Daoy (cell line): Measurements from ENCODE around the gene CPSF7. TPM values are rescaled to one million over a fixed set of nuclear protein-coding genes. Genes with fewer than 3 reads are reported as not detected.
A peak's percentile ranks its signal among the peaks of the same experiment; 100 is the strongest.
"Not testable (repeated sequence)": the region's sequence is repeated elsewhere in the genome, so short reads cannot be mapped to it uniquely, and the experiment has no call there.

Experiments used
- DNase-seq: peaks from one replicate; pipeline ENCODE4 v3.0.0-alpha.2; 2015; ENCODE audit warnings: low read depth
- total RNA-seq: library from RNA; depleted of rRNA; stranded (reverse); fragments of >200 nt; shearing (Covaris generic); gene quantifications from 2 replicates; pipeline ENCODE4 v1.2.3, GENCODE V29; 2014

CPSF7 gene
- total RNA-seq, 1 experiment from 2014 or later, result 22.3 TPM

DNA sequence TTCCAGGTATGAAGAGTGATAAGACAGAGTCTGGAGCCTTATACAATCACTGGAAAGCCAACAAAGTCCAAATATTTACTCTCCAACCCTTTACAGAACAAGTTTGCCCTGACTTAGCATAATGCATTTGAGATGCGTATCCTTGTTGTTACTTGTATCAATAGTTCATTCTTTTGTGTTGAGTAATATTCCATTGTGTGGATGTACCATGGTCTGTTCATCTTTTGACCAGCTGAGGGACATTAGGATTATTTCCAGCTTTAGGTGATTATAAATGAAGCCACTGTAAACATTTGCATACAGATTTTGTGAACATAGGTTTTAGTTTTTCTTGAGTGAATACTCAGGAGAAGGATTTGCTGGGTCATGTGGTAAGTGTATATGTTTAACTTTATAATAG is 9.8 kb upstream of the CPSF7 start:
- no peak for DNase-seq

DNA sequence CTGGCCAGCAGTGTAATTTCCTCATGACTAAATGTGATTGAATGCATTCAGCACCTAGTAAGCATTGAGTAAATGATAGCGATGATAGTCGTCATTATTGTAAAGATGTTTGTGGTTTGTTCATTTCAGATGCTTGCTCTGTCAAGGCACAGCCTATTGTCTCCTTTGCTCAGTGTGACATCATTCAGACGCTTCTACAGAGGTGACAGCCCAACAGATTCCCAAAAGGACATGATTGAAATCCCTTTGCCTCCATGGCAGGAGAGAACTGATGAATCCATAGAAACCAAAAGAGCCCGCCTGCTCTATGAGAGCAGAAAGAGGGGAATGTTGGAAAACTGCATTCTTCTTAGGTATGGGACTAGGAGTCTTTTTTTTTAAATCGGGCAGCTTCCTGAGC is 7.7 kb upstream of the CPSF7 start:
- DNase-seq, result no peak

DNA sequence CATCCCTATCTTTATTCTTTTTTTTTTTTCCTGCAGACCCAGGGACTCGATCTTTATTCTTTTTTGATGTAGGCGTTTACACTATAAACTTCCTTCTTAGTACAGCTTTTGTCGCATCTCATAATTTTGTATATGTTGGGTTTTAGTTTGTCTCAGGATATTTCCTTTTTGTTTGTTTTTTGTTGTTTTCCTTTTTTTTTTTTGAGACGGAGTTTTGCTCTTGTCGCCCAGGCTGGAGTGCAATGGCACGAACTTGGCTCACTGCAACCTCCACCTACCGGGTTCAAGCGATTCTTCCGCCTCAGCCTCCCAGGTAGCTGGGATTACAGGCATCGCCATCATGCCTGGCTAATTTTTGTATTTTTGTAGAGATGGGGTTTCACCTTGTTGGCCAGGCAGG is 1.1 kb upstream of the CPSF7 start:
- not testable (repeated sequence) for DNase-seq

GRCh38 chr11:61429346-61429690 is 457 bp downstream of the CPSF7 start:
- DNase-seq, result peak; percentile 75

- DNase-seq, result no peak
Measured at GRCh38 chr11:61425367-61426131, 4.2 kb downstream of the CPSF7 start.

GRCh38 chr11:61422226-61422625 is 7.5 kb downstream of the CPSF7 start:
- no peak for DNase-seq

- no peak for DNase-seq
Measured at GRCh38 chr11:61418136-61418535, 11.6 kb downstream of the CPSF7 start.

- DNase-seq, result no peak
Measured at GRCh38 chr11:61417670-61418069, 12.1 kb downstream of the CPSF7 start.

DNA sequence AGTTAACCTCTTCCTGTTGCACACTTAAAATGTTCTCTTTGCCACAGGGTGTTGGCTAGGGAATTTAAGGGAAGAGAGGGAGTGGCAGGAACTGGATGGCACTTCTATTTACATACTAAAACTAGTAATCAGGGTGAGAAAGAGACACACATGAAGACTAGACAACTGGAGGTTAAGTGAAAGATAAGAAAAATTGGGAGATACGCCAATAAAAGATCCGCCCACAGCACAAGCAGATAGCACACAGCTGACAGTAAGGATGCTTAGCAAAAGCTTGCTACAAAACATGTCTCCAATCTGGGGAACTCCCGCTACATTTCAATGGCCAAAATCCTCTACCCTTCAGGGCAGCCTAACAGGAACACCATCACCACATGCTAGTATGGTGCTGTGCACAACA is 12.8 kb downstream of the CPSF7 start:
- DNase-seq, result no peak

DNA sequence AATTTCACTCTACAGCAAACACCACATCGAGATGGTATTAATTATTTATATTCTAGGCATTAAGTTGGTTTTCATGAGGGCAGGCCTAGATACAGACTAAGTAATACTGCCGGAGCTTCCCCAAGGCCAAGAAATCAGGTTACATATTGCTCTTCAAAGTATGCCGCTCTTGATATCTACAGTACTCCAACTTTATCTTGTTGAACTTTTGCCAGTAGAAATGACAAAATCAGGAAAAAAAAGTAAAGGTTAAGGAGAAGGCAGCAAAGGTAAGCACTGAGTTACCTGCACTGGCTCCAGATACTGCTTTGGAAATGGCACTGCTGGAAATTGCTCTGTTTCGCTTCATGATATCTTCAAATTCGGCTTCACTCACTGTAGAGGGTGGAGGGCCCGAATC is 14.4 kb downstream of the CPSF7 start:
- DNase-seq, result no peak

DNA sequence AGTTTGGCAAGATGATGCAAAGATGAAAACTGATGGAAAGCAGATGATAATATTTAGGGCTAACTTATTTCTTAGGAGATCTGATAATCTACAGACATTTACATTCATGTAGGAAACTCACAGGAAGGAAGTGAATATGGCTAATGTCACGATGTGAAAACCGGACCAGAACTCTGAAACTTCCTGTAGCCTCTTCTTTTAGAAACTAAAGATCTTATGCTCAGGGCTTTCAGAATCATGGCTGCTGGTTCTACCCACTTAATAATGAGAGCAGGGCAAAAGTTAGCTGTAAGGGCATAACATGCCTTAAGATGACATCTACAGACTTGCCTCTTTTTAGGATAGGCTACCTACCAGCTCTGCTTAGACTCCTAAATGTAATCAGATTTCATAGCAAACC is 15.2 kb downstream of the CPSF7 start:
- DNase-seq, result no peak

DNA sequence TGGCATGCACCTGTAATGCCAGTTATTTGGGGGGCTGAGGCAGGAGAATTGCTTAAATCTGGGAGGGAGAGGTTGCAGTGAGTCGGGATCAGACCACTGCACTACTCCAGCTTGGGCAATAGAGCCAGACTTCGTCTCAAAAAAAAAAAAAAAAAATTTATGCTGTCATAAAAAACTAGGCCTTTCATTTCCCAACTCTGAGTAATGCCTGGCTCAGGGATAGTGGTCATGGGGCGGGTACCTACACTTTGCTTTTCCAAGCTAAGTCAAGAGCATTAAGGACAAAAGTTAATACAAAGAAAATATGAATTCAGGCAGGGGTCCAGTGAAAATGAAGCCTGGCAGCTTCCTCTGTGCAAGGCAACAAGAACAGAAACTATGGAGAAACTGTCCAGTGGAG is 16.3 kb downstream of the CPSF7 start:
- no peak for DNase-seq

DNA sequence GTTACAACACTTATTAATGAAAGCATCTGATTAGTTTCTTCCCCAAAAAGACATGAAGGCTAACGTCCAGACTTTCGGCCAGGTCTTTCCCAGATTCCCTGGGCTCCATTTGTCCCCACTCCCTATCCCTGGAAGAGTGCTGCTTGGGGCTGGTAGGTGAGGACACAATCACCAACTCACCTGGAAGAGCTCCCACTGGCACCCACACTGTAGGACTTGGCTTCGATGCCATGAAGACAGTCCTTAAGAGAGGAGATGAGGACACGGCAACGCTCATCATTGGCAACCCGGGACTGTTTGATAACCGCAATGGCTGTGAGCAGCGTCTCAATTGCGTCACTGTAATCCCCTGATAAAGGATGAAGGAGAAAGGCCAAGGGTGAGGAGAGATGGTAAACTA is 18.2 kb downstream of the CPSF7 start:
- DNase-seq, result no peak

- no peak for DNase-seq
Measured at GRCh38 chr11:61406991-61407728, 22.6 kb downstream of the CPSF7 start.

DNA sequence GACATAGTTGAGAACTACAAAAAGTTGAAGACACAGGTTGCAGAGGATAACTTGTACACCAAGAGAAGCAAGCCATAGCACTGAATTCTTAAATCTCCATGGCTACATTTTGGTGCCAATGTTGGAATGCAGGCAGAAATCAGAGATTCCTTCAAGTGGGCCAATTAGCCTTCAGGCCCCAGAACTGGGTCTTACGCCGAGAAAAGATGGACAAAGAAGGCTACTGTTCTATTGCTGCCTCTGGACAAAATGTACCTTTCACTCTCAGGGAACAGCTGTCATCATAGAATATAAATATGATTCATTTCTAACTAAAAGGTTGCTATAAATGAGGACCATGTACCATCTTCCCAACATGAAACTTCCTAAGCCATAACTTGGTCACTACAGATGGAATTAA is 23.7 kb downstream of the CPSF7 start:
- no peak for DNase-seq

DNA sequence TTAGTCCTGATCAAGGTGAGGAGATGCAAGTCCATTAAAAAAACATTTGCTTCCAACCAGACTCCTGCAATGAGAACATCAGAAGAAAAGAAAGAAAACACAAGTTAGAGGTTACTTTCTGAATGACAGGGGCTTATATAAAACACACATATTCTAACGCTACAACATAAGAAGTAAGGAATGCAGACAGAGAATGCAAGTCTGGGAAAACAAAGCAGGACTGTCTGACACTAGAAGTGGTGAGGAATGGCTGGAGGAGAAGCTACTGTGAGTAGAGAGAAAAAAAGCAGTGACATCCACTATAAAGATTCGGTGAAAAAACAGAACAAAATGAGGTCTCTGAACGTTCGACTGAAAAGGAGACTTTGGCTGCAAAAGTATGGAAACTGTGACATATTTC is 25.1 kb downstream of the CPSF7 start:
- DNase-seq, result no peak

DNA sequence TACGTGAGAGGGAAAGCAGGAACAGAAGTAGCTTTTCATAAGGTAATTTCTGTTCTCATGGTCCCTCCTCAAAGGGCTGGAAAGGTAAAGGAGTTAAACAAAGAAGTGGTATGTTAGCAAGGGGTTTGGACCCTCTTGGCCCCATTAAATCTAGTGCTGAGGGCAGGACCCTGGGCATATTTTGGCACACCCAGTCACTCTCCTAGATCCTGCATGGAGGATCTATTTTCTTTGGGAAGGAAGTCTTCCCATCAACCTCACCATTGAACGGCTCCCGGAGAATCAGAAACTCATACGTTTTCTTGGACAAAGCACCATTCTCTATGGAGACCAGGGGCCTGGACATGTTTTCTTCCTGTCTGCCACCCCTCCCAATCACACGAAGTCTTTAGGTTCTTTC is 25.7 kb downstream of the CPSF7 start:
- DNase-seq, result no peak

GRCh38 chr11:61403658-61404057 is 26.1 kb downstream of the CPSF7 start:
- DNase-seq, result no peak

DNA sequence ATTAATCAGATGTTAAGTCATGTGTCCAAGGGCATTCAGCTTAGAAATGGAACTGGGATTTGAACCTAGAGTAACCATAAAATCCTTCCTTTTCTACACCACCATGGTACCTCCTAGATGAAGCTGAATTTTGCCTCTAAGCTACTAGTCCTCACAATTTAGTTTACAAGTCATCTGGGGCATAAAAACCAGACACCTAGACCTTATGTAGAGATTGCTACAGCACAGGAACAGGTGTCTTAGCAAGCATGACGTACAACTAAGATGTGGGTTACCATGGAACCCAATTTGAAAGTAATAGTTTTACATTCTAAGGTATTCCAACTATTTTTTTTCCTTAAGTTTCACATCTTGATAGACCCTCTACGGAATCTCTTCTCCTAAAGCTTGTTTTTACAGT is 28.2 kb downstream of the CPSF7 start:
- DNase-seq, result no peak

- DNase-seq, result no peak
Measured at GRCh38 chr11:61401173-61401572, 28.6 kb downstream of the CPSF7 start.

DNA sequence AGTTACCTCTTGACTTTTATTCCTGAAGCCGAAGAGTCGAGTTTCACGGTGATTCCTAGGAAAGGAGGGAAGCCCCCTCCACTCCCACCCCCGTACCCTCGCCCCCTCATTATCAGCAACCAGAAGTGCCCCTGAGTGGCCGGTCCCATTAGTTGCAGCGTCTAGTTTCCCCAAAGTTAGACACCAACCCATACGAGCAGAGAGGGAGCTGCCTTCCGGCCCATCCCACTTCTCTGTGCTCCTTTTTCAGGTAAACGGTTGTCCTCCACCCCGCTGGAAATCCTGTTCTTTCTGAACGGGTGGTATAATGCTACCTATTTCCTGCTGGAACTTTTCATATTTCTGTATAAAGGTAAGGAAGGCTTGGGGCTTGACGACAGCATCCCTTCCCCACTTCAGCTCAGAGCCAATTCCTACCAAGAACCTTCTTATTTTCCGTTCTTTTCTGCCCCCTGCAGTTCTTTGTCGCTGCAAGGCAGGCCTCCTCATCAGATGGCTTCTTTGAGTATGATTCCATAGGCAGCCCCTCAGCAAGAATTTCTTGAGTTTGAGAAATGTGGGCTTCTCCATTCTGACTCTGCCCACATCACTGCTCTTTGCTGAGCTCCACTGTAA is 36.7 kb downstream of the CPSF7 start:
- DNase-seq, result no peak

- no peak for DNase-seq
Measured at GRCh38 chr11:61390161-61390560, 39.6 kb downstream of the CPSF7 start.
